GM13976 (cell line): ENCODE measurements around the gene METTL26.
A peak's percentile ranks its signal among the peaks of the same experiment; 100 is the strongest.

Source experiments
- DNase-seq: peaks from one replicate; pipeline ENCODE4 v3.0.0; 2012; ENCODE audit warnings: low spot score
- in situ Hi-C: fragments of 300-500 bp; cut with MboI; formaldehyde crosslinking; loops from one replicate; pipeline ENCODE4 v1.12.0; 2022; ENCODE audit warnings: low sequenced_read_pairs, mixed read lengths, inconsistent platforms; ENCODE audit not compliant: unreplicated experiment
- TF ChIP-seq, protein P1 (sequence below): IDR thresholded peaks from 2 replicates; pipeline ENCODE4 v1.5.1; 2012; ENCODE audit warnings: borderline replicate concordance, mild to moderate bottlenecking; ENCODE audit not compliant: insufficient read depth; ENCODE audit errors: extremely low read depth, missing control alignments, control extremely low read depth

METTL26 gene

DNA sequence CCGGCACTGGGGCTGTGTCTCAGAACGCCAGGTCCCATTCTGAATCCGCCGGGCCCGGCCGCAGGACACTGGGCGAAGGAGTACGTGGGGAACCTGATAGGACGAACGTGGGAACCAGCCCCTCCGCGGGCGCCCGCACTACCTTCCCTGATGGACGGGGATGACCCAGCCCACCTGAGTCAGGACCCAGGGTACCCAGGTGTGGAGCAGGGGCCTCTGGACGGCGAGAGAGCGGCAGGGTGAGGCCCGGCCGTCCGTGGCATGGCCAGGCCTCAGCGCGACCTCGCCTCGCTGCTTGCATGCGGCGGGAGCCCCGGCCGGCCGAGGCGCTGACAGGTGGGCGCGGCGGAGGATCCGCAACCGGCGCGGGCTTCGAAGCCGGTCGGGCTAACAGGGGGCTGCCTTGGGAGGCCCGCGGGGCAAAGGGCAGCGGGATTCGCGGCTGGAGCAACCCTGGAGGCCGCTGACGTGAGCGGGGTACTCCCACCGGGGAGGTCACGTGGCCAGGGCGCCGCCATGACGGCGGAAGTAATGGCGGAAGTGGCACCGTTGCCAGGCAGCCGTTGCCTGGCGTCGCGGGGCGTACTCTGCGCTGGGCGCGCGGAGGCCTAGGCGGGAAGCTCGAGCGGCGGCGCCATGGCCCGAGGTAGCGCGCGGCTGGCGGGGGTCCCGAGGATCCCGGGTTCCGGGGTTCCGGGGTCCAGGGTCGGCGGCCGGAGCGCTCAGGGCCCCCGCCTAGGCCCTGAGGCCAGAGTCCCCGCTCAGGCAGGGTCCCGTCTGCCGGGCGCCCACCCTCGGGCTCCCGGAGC is 12.9 kb upstream of the METTL26 start, which contains the start of gene WDR90:
Gene WDR90, plus strand, starts transcription at position 585 of the 809 bp plus-strand sequence. Its CDS starts 52 bp downstream, at position 637.
- TF ChIP-seq, protein P1, sequence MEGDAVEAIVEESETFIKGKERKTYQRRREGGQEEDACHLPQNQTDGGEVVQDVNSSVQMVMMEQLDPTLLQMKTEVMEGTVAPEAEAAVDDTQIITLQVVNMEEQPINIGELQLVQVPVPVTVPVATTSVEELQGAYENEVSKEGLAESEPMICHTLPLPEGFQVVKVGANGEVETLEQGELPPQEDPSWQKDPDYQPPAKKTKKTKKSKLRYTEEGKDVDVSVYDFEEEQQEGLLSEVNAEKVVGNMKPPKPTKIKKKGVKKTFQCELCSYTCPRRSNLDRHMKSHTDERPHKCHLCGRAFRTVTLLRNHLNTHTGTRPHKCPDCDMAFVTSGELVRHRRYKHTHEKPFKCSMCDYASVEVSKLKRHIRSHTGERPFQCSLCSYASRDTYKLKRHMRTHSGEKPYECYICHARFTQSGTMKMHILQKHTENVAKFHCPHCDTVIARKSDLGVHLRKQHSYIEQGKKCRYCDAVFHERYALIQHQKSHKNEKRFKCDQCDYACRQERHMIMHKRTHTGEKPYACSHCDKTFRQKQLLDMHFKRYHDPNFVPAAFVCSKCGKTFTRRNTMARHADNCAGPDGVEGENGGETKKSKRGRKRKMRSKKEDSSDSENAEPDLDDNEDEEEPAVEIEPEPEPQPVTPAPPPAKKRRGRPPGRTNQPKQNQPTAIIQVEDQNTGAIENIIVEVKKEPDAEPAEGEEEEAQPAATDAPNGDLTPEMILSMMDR = no peak
- in situ Hi-C loops = no loop called here
- peak; percentile 99 for DNase-seq

DNA sequence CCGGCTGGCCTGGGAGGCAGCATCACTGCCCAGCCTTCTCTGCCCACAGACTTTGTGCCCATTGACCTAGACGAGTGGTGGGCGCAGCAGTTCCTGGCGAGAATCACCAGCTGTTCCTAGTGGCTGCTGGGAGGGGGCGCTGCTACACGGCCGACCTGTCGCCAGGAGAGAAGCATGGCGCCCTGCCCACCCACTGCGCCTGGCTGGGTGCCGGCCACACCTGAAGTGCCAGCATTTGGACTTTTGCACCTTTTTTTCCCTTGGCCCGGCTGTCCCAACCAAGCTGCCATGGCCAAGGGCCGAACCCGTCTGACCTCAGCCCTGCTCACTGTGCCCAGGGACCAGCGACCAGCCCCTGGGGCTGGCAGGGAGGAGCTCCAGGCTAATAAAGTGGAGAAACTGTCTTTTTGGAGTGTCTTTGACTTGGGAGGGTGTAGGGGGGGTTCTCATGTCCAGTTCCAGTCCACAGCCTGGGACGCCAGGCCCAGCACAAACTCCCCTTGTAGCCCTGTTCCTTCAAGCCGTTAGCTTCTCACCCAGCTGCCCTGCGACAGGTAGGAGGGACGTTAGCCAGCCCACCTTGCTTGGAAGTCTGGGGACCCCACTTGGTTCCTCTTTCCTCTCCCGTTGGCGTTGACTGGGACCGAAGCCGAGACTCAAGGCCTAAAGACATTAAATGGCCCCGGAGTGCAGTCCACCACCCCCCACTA is 12.1 kb upstream of the METTL26 start:
- in situ Hi-C loops = no loop called here
- peak; percentile 81 for DNase-seq
- TF ChIP-seq, protein P1 = peak; percentile 83

GRCh38 chr16:647173-647902 is 11.2 kb upstream of the METTL26 start:
- no peak for DNase-seq
- in situ Hi-C loops = no loop called here
- TF ChIP-seq, protein P1 = no peak

DNA sequence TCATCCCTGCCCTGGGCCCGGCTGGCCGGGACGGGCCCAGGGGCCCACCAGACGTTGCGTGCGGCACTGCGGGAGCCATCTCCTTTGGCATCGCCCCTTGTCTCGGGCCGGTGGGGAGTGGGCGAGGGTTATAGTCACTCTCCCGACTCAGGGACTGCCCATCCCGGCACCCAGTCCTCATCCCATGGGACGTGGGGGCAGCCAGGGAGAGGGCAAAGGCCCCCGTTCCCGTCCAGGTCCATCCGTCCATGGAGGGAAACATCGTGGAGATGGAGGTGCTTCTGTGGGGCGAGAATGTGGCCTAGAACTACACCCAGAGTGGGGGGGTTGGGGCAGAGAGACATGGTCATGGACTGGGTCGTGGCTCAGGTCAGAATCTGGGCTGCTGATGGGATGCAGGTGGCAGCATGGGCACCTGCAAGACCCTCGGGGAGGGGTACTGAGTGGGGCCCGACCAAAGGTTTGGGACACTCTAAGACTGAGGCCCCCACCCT is 10.6 kb upstream of the METTL26 start:
- DNase-seq = no peak
- TF ChIP-seq, protein P1 = no peak
- in situ Hi-C loops = no loop called here

DNA sequence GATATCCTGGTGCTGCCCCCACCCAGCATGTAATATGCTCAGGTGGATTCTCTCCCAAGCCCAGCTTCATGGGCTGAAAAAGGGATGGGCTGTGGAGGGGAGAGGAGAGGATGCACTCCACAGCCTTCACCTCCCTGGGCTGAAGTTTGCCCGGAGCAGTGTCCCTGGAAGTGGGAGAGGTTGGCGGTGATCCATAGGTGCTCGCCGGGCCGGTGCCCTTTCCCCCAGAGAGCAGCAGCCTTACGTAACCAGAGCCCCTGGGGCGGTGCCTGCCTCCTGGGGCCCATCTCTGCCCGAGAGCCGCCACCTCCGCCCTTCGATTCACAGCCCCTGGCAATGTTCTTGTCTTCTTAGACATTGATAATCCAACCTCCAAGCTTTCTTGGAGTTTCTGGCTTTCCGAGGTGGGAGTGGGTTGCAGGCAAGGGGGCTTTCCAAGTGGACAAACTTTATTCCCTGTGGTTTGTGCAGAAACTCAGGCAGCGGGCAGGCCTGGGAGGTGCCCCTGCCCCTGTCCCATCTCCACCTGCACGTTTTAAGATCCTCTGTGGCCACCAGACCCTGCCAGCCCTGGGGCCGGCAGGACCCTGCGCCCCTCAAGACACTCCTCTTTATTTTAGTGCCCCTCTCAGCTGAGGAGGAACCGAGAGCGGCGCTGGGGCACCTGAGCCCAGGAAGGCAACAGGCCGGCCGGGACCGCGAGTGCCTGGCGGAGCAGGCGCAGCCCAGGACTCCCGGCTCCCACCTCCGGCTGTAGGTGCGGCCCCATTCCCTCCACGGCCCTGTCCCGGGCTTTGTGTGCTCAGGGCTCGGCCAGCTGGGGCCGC is 10.0 kb upstream of the METTL26 start:
- TF ChIP-seq, protein P1 = no peak
- no peak for DNase-seq
- in situ Hi-C loops = no loop called here

DNA sequence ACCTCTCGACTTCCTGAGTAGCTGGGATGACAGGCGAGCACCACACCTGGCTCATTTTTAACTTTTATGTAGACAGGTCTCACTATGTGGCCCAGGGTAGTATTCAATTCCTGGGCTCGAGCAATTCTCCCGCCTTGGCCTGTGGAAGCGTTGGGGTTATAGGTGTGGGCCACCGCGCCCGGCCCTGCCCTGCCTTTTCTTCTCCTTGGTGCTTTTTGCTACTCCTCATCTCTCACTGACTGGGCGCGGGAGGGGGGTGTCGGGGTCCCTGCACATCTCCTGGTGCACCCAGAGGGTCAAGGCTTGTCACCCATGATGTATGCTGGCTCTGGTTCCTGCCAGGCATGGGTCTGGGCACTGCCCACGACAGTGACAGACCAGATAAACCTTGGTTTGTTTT is 8.5 kb upstream of the METTL26 start:
- DNase-seq = no peak
- TF ChIP-seq, protein P1 = no peak
- in situ Hi-C loops = no loop called here
